Inflammatory macrophage treated with lipopolysaccharide for 1 hour (primary cell): ENCODE measurements around the gene UBAC2.

Experiments used
- DNase-seq, 2 donors: peaks; one replicate each; pipeline ENCODE4 v3.0.0-alpha.2; 2020 to 2022

Gene UBAC2

DNA sequence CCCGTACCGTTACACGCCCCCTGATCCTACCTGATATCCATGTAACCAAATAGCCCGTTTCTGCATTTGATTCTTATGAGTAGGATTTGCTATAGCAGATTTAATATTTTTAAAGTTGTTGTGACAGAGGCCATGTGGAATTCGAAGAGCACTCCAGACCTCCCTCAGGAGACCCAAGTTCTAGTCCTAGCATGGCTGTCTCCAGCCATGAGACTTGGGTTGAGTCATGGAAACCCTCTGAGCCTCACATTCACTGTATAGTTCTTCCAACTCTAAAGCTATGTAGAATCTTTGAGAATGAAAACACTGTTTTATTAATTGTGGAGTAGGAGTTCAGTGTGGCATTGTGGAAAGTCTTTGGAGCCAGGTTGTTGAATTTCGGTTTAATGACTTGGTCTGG lies 114.5 kb downstream of the UBAC2 start:
- no peak for DNase-seq

DNA sequence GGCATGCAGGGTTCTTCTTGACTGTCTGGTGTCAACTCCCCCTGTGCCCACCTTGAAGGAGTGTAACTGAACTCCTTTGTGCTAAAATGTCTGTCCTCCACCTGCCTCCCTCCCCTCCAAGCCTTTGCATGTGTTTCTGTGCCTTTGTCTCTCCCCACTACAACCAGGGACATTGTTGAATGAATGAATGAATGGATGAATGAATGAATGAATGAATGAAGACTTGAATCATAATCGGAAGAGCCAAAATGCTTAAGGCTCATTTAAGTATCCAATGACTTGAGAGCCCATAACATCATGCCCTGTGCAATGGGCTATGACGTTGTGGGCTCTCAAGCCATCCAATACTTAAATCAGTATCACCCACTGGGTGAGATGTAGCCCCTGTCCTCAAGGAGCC lies 115.6 kb downstream of the UBAC2 start:
- no peak for DNase-seq

DNA sequence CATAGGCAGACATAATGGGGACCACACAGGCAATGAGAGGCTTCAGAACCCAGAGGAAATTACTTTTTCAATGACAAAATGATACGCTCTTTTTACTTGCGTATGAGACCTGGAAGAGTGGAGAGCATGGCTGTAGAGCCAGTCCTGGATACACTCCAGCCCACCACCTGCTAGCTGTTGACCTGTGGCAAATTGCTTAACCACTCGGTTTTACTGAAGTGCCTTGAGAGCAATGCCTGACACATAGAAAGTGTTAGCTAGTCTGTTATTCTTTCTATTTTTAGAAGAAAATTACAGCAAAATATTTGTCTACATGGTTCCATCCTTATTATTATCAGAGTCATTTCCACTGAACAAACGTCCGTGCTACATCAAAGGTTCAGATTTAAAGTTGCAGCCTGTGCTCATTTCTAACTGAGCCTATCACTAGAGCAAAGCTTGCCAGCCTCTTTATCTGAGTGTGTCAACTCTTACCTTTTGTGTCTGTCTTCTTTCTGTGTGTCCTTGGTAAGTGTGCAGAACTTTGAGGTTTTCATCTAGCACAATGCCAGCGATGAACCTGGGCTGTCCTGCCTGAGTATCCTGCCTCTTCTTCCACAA lies 116.1 kb downstream of the UBAC2 start:
- DNase-seq: no peak

DNA sequence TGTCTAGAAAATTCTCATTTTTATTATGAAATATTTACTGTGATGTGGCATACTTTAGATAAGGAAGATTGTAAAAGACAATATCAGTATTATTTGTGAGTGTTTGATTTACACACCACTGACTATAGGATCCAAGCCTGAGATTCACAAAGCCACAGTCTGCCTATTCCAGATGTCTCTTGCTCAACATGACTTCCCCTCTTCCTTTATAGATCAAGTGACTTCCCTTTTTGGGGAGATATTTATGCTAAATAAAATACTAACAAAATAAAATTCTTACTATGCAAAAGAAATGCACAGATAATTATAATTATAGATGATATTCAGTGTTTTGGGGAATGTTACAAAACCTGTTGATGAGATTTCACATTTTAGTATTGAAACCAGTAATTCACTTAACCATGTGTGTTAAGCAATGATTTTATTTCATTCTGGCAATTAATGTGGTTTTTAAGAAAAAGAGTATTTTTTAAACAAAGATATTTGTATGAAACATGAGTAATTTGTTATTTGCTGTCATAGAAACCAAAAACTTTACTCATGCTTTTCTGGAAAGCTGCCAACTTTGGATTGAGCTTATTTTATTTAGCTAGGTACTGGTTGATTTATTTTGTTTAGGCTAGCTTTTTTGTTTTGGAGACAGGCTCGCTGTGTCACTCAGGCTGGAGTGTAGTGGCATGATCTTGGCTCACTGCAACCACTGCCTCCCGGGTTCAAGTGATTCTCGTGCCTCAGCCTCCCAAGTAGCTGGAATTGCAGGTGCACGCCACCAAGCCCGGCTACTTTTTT lies 120.2 kb downstream of the UBAC2 start:
- DNase-seq: peak; percentile 67 to 76

DNA sequence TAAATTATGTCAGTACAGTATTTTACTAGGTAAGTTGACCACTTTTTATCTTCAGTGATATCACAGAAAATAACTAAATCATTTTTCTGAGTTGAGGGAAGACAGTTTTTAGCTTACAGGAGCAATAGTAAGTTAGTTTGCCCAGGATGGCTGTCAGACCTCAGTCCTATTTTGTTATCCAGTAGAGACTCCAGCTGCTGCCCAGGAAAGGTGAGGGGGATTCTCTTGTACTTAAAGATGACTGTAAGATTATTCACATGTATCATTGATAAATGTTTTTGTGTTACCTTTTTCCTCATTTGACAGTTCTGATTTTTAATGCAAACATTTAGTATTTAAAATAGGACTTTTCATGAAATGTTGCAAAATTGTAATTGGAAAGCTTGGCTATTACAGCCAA lies 121.1 kb downstream of the UBAC2 start:
- no peak for DNase-seq

DNA sequence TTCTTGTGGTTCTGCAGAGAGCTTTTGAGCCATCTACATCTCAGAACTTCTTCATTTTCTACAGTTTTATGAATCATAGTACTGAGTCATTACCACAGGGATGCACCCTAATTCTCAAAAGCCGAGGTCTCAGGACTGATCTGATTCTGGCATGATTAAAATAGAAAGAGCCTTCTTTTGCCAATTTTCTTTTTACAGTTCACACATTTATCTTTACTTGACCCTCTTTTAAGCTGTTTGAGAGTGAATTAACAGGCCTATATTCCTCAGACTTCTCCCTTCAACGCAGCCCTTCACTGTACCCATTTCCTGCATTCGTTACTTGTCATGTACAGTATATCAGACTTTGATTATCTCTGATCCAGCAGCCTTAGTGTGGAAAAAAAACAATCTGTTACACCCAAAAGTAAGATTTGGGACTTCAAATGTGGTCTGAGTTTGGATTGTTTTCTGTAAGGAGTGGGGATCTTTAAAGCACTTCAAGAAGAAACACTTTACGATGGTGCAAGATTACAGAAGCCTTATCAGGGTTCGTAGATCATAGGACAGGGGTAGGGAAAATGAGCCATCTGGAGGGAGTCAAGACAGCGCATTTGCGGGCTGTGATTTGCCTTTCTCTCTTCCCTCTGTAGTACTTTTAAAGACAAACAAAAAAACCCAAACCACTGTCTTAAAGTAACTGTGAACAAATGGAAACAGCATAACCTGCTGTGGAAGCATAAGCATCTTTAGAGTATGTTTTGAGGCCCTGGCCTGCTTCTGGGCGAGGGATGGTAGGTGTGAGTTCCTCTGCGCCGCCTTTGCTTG lies 121.8 kb downstream of the UBAC2 start:
- peak; percentile 80 to 83 for DNase-seq

DNA sequence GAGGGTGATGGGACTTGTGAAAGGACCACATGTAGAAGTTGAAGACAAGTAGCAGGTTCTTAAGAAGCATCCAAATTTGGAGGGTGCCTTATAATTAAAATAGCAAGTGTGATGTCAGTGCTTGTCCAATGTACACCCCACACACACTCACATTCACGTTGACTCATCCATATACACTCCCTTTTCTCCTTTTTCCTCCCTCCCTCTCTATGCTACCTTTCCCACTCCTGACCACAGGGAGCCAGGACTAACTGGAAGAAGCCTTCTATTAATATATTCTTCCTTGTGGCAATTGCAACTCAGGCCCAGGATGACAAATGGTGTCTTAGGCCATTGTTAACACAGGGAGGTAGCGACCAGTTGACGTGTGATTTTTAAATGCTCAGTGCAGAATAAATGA lies 122.8 kb downstream of the UBAC2 start:
- no peak for DNase-seq

DNA sequence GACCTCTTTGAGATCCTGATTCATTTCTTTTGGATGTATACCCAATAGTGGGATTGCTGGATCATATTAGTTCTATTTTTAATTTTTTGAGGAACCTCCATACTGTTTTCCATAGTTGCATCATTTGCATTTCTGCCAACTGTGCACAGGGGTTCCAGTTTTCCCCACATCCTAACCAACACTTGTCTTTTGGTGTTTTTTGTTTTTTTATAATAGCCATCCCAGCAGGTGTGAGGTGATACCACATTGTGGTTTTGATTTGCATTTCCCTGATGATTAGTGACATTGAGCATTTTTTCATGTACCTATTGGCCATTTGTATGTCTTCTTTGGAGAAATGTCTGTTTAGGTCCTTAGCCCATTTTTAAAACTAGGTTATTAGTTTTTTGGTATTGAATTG lies 125.4 kb downstream of the UBAC2 start:
- DNase-seq: no peak

DNA sequence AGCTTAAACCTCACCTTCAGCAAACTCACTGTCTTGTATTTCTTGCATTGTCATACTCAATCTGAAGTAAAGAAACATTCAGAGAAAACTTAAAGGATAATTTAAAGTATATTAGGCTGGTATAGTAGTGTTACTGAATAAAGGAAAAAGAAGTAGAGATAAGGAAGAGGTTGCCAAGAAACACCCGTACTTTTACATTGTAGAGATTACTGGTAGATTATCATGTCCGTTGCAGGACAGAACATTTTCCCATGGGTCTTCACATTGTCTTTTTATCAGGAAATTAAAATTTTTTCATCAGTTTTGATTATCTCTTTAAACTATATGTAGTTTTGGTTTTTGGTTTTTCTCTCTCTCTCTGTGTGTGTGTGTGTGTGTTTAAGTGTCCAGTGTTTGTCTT lies 126.5 kb downstream of the UBAC2 start:
- no peak for DNase-seq

DNA sequence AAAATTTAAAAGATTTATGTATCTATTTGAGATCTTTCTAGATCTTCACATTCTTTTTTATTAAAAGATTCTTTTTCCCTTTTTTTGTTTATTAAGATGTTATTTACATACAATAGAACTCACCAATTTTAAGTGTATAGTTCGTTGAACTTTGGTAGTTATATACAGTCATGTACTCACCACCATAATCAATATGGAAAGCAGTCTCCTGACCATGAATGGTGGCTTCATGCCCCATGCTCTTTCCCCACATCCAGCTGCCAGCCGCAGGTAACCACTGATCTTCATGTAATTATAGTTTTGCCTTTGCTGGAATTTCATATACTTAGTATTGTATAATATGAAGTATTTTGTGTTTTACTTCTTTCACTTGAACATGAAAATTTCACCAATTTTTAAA lies 127.1 kb downstream of the UBAC2 start:
- DNase-seq: no peak

DNA sequence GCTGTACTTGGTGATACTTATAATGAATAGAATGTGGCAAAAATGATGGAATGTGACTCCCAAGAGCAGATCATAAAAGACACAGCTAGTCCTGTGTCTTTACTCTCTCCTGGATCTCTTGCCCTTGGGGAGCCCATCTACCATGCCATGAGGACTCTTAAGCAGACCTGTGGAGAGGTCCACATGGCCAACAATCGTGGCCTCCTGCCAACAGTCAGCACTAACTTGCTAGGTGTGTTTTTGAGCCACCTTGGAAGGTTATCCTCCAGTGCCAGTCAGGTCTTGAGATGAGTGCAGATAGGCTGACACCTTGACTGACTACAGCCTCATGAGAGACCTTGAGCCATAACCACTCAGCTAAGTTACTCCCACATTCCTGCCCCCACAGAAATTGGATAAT lies 128.8 kb downstream of the UBAC2 start:
- no peak for DNase-seq

DNA sequence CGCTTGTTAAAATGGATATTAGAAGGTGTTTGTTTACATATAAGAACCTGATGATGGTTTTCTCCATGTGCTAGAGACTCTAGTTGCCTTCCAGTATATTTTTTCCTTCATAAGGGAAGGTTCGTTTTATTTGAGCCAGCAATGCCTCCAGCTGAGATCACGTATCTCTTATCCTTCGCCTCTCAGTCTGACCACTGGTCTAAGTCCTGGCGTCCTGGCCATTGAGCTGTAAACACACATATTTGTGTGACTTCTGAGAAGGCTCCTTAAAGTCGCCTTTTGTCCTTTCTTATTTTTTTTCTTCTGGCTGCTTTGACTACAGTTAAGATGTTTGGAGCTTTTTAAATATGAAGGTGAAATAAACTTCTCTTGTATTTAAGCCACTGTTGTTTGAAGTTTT lies 130.3 kb downstream of the UBAC2 start:
- no peak for DNase-seq

DNA sequence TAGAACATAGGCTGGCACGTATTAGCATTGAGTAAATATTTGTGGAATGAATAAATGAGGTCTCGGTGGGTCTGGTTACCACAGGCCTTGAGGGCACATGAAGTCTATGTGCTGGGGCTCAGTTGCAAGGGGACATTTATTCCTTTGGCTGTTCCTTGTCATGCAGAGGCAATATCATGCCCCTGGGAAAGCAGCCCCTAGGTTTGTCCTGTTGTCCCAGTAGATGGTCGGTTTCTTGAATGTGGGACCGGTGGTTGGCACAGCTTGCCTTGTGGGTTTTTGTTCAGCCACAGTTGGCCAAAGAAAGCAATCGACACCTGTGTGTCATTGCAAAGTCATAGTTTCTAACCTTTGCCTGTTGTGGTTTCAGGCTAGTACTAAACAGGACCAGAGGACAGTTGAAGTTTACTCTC lies 131.2 kb downstream of the UBAC2 start:
- no peak for DNase-seq

DNA sequence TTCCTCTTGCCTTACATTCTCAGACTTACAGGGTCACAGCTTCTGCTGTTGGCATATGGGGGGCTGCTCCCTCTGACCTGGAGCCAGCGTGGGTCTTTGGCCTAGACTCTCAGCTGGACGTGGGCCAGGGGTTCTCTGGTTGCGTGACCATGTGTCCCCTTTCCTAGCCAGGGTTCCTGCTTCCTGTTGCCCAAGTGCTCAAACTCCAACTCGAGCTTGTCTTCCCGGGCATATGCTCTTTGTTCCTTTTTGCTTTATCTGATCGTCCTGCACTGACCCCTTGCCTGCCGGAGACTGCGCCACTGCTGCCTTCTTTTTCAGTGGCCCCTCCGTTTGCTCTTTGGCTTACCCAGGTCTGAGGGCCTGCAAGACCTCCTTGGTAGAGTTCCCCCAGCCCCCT lies 131.8 kb downstream of the UBAC2 start:
- no peak for DNase-seq

DNA sequence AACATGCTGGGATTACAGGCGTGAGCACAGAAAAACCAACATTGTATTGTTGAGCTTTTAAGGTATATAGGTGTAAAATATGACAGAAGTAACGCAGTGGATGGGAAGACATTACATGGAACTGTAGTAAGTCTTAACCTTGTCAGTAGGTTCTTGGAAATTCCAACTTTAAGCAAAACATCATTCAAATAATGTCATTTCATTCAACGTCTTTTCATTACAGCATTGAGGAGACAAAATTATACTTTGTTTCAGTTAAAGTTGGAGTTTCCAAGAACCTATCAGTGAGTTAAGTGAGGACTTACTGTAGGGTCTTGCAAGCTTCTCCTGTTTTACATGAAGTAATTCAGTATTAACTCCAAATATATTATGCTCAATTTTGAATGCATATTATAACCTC lies 133.6 kb downstream of the UBAC2 start:
- peak; percentile 34 to 64 for DNase-seq

DNA sequence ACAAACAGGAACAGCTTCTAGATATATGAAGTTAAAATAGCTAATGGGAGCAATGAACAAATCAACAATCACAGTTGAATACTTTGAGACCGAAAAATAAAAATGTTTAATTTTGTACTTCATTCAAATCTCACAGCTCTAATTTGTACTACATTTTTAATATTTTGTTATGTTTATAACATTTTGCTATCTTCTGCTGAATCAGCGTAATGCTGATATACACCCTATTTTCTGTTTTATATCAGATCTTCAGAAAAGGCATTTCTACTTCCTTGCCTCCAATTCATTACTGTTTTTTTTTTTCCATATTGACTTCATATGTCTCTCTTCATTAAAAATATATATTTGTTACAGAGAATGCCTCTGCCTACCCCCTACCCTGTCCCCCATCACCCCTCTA lies 134.4 kb downstream of the UBAC2 start:
- DNase-seq: no peak

DNA sequence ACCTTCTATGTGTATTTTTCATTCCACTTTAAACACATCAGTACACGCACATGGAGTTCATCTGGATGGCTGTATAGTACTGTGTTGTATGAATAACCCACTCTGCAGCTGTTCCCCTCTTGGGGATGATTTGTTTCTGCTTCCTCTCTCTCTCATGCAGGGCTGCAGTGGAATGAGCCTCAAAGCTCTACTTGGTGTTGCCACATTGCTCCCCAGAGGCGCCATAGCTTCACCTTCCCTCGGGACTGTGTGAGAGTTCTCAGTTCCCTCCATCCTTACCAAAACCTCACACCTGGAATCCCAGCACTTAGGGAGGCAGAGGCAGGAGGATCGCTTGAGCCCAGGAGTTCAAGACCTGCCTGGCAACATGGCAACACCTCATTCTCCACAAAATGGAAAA lies 134.9 kb downstream of the UBAC2 start:
- DNase-seq: no peak

DNA sequence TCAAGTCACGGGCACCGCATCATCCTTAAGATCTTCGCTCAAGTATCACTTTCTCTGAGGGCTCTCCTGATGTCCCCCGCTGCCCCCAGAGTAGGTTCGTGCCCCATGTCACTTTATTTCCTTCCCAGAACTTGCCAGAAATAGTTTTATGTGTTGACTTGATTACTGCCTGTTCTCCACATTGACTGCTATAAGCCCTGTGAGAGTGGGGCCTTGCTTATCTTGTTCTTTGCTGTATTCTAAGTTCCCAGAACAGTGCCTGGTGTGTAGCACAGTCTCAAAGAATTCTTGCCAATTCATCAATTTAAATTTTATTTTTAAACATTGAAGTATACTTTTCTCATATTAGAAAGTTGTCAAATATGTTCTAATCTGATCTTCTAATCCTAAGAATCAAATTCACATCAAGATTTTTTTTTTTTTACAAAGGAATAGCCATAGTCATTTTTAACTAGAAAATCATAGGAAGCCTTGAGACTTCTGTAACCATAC lies 138.6 kb downstream of the UBAC2 start:
- DNase-seq: no peak

DNA sequence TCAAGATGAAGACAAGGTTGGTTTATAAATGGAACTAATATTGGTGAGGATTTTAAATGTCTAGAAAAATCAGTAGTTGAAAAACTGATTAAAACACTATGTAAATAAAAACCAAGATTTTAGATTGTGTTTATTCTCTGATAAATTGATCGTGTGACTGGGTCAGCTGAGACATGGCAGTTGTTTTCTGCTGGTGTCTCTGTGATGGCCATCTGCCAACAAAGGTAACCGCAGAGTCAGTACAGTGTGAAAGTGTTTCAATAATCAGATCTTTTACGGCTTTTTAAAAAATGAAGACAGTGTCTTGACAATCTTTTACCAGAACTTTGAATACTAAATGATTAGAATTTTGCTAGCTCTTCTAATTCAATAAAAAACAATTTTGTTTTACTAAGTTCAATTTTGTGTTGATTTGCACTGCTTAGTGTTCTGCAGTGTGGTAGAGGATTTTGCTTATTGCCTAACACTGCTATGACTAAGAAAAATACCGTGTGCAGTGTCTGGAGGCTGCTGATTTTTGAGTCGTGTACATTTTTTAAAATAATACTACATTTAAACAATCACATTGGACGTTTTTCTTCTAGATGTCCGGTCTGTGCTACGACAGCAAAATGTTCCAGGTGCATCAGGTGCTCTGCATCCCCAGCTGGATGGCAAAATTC lies 139.2 kb downstream of the UBAC2 start:
- peak; percentile 30 to 47 for DNase-seq

DNA sequence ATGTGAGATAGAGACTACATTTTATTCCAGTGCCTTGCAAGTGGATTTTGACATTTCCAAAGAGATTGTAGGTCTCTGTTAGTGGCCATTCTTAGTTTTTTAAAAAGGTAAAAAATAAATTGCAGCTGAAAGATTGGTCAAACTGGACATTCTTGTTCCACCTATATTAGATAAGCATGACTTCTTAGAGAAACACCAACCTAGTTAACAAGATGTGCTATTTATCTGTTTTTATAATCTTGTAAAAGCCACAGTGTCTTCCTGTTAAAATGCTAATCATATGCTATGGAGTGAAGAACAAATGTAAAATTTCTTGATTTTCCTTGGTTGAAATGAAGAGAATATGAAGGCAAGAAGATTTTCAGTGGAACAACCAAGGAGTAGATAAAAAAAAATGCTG lies 140.0 kb downstream of the UBAC2 start:
- DNase-seq: no peak

DNA sequence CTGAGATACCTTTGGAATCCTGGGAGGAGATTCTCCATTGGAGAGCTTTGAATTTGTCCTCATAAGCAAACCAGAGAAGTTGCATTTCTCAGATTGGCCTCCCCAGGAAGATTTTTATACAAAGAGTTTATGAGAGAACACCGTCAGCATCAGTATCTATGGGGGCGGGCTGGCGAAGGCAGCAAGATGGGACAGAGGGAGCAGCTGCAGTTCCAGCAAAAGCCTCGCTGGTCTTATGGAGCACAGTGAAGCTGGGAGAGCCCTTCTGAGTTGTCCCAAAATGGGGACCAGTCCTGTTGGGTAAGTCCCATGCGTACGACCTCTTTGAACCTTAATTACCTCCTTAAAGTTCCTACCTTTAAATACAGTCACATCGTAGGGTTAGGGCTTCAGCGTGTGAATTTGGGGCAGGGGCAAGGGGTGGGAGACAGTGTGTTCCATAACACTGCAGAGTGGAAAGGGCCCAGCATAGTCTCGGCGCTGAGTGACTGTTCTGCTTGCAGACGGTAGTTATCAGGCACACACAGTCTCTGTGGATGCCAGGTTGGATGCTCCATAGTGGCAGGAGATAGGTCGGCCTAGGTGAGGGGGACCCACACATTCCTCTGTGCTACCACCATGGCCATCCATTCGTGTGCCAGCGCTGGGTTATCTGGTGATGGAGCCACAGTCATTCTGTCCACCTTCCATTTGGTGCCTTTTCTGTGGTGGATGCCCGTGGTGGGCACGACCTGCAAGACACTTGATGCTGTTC lies 141.5 kb downstream of the UBAC2 start:
- no peak for DNase-seq

DNA sequence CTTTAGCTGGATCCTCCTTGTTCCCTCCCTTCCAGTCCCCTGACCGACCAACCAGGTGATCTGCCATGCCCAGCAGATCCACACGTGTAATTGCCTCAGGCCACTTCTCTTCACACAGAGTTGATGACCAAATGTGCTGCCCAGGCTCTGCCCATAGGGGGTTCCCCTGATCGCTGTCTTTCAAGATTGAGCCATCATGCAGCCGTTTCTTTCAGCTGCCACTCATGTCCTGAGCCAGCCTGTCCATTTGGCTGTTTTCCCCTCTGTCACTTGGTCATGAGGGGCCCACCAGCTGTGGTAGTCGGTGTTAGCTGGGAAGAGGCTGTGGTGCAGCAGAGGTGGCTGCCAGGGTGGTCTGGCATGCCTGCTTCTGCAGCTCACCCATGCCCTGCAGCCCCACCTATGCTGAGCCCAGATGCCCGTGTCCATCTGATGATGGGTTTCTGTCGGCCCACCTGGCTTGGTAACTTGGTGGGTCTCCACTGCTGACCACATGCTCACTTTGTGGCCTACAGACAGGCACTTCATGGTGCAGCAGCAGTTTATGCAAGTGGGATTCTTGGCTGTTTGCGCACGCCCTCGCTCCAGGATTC lies 142.2 kb downstream of the UBAC2 start:
- DNase-seq: peak in 1 of 2 donors; percentile 40
